Limb (tissue), 2 donors: ENCODE data around the gene ASB16.
A peak's percentile ranks its signal among the peaks of the same experiment; 100 is the strongest.

Experiments used
- DNase-seq, 2 donors: peaks; one replicate each; pipeline ENCODE4 v3.0.0-alpha.2; 2016; ENCODE audit errors: extremely low spot score in 2 of 2

ASB16 gene

DNA sequence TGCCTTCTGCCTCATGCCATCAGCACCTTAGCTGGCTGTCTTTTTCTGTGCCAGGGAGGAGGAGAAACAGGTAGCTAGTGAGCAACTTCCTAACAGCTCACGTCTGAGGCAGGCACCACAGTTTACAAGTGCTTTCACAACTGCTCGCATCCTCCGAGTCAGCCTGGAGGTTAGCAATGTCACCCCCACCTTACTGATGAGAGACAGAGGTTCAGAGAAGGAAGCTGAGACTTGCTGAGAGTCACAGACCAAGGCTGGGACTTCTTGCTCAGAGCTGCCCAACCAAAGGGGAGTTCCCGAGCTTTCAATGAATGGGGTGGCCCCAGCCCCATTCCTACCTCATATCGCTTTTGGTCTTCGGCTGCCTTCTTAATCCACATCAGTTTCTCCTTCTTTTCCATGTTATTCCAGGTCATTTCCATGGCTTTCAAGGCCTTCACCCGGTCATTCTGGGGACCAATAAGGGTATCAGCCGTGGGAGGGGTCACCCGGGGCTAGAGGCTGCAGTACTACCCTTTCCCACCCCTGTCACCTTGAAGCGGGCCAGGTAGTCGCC, 39.4 kb downstream of the ASB16 start:
- peak in 1 of 2 donors; percentile 23 for DNase-seq

DNA sequence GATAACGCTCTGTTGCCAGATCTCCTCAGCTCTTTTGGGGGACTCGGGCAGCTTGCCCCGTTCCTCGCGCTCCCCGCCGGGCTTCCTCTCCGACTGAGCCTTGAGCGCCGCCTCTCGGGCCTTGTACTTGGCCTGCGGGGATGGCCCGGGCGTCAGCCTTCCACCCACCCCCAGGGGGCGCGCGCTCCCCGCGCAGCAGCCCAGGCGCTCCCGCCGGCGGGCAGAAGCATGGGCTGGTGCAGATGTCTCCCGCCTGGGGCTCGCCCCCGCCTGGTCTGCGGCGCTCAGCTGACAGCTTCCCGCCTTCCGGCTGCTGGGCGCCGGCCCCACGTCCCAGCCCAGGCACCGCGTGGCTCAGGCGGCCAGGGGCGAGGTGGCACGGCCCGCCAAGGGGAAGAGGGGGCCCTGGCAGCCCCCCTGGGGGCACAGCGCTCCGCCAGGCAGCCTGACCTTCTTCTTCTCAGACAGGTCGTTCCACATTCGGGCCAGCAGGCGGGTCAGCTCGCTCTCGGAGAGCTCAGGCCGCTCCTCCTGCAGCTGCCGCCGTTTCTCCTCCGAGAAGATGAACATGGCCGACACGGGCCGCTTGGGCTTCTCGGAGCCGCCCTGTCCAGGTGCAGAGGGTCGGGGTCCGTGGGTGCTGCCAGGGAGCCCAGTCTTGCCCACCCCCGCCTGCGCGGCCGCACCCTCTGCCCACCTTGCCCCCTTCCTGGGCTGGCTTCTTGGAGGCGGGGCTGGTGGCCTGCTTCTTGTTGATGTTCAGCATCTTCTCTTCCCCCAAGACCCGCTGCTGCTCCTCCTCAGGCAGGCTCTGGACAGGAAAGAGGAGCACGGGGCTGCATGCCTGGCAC, 40.1 kb downstream of the ASB16 start:
- DNase-seq = peak; percentile 83 to 87

DNA sequence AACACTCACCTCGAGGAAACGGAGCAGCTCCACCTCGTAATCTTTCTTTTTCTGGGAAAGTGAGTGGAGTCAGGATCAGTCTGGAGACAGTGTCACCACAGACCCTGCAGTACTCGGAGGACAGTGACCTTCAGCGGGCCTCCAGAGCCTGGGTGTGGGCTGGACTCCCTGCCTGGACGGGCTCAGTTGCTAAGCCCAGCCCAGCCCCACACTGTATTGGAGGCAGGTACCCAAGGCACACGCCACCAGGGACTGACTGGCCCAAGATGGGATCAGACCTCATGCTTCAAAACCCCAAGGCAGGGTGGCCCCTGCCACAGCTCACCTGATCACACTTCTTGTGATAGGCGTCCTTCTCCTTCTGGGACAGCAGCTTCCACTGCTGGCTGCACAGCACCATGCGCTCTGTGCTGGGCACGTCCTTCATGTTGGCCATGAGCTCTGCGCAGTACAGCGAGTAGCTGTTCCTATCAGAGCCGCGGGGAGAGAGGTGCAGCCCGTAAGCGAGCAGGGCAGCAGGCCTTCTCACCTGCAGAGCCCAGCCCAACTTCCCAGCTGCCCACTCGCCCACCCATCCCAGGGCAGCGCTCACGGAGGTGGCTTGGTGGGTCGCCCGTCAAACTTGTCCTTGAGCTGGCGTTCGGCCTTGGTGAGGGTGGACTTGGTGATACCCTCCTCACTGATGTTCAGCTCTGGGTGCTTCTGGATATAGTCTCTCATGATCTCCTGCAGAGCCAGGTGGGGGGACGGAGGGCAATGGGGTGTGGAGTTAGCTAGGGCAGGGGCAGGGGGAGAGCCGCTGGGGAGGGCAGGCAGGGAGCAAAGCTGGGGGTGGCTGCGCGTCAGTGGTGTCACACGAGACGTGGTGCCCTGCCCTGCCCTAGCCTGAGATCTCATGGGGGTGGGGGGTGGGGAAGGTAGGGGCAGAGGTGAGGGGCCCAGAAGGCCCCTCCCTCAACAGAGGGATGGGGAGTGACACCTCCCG, 41.1 kb downstream of the ASB16 start:
- DNase-seq = peak in 1 of 2 donors; percentile 30

DNA sequence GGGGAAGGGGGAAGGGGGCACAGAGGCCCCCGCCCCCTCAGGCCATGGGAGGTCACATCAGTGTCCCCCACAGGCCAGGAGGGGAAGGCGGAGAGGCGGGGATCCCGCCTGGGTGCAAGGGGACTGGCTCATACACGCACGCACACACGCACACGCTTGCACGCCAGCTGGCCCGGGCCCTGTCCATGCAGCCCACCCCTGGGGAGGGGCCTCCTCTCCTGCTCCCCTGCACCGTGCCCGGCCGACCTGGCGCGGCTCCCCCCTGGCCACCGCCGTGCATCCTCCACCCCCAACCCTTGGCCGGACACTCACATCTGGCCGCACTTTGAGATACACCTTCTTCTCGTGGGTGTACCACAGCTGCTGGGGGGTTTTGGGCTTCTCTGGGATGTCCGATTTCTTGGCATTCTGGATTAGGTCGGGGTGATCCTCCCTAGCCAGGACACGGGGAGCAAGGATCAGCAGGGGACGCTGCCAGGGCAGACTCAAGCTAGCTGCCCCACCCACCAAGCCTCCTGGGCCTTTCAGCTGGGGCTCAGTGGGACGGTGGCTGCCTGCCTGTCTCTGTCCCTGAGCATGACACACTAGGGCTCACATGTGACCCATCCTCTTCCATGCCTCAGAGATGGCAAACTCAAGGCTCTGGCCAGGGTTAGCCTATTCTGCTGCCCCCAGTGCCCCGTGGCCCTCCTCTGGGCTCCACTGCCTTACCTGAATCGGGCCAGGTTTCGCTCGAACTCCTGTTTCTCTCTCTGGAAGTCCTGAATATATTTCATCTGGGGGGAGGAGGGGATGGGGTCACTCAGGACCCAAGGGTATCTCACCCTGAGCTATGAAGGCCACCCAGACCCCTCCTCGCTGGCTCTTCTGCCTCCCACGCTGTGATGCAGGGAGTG, 42.3 kb downstream of the ASB16 start:
- DNase-seq = peak in 1 of 2 donors; percentile 38

DNA sequence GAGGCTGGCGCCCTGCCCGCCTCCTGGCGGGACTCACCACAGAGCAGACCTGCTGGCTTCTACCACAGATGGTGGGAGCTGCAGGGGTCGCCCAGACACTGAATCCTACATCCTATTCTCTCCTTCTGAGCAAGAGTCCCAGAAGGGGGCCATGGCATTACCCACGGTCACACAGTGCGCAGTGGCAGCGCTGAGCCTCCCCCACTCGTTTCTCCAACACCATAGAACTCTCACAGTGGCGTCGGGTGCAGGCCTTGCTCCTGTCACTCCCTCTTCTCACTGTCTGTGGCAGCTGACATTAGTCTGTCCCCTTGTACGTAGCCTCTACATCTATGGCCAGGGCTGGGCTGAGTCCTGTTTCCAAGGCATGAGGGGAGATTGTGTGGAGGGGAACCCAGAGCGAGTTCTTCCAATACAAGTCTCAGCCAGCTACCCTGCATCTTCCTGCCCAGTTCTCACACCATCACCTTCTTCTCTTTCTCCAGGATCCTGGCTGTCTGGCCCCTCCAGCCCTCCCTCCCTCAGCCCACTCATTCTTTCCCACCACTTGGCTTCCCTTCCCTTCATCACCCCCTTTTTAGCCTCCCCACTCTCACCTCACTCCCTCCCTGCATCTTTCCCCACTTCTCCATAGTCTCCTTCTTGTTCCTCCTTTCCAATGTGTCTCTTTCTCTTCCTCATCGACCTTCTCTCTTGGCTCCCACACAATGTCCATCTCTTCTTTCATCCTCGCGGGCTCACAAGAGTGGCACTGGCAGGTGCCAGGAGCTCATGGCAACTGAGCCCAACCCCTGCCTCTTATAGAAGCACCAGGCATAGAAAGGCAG, 43.1 kb downstream of the ASB16 start:
- DNase-seq = peak in 1 of 2 donors; percentile 31

DNA sequence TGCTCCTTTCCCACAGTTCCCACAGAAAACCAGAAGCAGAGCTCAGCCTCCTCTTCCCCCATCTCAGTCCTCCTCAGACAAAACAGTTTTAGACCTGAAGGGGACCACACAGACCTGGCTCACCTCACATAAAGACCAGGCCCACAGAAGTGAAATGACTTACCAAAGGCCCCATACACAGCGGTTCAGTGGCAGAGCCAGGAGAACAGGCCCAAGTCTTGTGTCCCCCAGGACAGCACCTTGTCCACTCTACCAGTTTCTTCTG, 43.7 kb downstream of the ASB16 start:
- DNase-seq = no peak

DNA sequence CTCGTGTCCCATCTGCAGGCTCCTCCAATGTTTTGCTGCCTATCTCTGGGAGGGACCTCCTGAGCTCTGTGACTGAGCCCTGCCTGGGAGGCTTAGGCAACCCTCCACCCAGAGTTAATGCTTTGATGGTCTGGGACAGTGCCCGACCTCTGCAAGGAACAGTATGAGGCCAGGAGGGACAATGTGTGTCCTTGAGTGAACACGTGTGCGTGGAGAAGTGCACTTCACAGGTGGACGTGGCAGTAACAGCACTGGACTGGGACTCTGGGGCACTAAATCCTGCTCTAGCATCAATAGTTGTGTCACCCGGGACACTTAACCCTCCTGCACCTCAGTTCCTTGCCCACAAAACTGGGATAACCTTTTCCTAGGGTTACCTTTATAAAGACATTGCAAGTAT, 44.4 kb downstream of the ASB16 start:
- no peak for DNase-seq

DNA sequence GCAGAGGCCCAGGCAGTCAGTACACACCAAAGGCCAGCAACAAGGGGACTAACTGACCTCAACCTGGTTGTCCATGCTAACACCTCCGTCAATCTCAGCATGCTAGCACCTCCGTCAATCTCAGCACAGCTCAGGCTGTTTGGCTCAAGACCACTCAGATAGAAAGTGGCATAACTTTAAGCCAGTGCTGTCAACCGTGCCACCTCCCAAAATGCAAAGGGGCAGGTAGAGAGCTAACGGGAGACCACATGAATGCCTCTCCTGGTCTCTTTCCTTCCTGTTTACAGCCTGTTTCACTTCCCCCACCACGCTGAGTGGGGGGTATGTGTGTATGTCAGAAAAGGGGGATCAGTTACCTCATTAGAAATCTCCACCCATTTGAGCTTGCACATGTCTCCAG, 45.7 kb downstream of the ASB16 start:
- no peak for DNase-seq

DNA sequence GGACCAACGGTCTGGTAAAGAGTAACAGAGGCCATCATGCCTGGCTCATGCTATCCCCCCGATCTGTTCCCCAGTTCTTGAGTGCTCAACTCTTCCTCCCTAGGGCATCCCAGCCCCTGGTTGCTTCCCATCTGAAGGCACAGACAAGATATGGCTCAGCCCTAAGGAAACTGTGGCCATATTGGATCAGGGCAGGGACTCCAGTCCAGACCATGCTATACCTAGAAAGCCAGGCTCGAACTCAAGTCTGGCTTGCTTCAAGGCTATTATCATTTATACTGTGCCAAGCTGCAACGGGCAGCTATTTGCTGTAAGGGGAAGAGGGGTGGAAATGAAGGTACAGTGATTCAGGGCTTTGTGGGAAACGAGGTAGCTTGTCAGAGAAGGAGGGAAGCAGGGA, 46.2 kb downstream of the ASB16 start:
- DNase-seq = no peak

DNA sequence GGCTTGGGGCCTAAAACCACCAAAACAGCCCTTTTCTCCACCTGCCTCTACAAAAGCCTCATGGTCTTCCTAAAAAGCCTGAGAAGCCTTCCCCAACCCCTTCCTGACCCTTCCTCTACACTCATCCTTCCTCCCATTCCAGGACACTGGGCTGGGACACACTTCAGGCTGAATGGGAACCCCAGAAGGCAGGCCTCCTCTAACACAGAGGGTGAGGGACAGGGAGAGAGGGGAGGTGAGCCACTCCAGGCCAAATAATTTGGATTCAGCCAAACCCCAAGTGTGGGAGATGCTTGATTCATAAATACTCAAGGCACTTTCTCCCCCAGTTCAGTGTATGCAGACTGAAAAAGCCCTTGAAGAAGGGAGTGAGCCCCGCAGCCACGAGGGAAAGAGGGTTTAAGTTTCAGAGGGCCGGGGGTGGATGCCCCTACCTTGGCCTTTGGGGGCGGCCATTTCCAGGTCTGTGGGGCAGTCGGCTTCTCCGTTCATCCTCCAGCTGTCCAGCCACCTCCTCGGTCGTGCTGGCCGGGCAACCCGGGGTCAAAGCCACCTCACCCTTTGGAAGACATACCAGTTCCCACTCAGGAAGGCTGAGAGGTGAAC, 47.3 kb downstream of the ASB16 start:
- peak in 1 of 2 donors; percentile 20 for DNase-seq

DNA sequence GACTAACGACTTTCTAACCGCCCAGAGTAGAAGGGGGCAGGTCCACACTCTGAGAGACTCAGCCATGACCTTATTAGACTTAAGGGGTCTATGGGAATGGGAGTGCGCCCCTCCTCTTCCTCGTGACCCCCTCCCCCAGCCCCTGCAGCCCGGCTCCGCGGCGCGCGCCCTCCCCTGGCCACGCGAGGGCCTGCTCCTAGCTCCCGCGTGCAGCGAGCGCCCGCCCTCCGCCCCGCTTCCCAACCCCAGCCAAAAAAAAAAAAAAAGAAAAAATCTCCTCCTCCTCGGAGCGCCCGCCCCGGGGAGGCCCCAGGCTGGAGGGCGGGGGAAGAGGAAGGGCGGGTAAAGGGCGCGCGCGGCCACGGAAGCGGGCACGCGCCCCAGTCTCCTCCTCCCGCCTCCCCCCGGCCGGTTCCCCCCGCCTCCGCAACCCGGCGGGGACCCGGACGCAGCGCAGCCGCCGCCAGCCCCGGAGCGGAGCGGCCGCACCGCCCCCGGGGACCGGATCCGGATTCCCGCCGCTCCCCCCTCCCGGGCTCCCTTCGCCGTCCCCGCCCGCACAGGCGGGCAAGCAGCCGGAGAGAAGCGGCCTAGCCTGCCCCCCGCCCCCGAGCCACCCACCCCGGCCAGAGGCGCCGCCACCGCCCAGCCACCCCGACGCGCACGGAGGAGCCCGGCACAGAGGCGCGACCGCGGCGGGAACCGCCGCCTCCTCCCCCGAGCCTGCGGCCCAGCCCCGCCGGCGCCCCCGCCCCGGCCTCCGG, 48.0 kb downstream of the ASB16 start:
- peak; percentile 90 to 92 for DNase-seq

DNA sequence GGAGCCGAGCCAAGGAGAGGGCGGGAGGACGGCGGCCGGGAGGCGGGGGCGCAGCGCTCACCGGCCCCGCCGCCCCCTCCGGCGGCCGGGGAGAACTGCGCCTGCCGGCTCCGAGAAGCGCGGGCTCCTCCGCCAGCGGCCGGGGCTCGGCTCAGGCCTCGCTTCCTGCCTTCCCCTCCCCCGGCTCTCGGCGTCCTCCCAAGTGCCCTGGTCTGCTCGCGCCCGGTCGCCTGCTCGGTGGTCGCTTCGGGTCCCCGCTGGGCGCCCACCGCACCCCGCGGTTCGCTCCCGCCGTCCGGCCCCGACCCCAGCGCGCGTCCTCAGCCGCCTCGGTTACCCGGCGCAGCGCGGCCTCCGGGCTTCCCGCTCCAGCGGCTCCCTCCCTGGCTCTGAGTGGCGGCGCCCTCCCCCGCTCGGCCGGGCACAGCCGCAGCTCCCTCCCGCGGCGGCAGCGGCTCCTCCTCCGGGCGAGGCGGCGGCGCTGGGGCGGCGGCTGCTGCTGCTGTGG, 48.7 kb downstream of the ASB16 start:
- DNase-seq = peak in 1 of 2 donors; percentile 64

DNA sequence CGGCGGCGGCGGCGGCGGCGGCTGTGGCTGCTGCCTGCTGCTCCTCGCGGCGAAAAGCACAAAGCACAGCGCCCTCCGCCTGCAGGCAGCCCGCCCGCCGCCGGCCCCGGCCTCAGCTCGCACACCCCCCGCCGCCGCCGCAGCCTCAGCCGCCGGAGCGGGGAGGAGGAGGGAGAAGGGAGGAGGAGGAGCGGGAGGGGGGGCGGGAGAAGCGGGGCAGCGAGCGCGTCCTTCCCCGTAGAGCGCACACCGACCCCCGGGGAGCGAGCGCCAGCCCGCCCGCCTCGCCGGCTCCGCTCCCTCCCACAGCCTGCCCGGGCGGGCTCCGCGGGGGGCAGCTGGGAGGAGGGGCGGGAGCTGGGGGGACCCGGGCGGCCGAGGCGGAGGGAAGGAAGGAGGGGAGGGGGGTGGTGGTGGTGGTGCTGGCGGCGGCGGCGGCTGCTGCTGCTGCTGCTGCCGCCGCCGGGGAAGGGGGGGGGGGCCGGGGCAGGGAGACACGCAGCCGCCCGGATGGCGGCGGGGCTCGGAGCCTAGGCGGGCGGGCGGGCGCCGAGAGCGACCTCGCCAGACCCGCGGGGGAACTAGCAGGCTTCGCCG, 49.2 kb downstream of the ASB16 start, which contains the start of gene UBTF:
UBTF (minus strand) TSS at position 60 of the 597 bp plus-strand sequence. CDS start 1,446 bp downstream, outside the sequence.
- DNase-seq = peak; percentile 58 to 91

DNA sequence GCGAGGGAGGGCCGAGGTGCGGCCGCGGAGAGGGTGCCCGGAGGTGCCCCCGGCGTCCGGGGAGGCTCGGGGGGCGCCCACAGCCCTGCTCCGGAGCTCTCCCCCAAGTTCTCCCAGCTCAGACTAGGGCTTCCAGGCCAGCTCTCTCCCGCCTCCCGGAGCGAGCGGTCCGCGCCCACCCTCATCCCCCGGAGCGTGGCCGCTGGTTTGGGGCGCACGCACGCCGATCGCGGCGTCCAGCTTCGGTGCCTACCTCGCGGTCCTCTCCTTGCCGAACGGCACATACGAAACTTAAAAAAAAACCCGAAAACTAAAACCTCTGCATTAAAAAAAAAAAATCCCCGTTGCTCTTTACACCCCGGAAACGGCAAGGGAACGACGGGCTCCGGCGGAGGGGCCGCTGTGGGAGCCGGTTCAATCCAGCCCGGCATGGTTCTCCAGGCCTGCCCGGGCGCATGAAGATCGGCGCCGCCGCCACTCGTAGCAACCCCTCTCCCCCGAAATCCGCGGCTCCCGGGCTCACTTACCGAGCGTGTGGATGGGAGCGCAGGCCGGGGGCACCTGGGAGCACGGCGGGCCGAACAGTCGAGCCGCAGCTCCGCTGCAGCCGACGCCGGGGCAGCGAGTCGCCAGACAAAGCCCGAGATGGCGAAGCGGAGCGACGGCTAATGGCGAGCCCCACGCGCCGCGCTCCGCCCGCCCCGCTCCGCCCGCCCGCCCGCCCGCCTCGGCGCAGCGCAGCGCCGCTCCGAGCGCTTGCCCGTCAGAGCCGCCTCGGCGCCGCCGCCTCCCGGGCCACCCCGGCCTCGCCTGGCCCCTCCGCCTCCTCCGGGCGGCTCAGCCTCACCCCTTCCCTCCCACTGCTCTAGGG, 49.9 kb downstream of the ASB16 start:
- peak; percentile 52 to 76 for DNase-seq

DNA sequence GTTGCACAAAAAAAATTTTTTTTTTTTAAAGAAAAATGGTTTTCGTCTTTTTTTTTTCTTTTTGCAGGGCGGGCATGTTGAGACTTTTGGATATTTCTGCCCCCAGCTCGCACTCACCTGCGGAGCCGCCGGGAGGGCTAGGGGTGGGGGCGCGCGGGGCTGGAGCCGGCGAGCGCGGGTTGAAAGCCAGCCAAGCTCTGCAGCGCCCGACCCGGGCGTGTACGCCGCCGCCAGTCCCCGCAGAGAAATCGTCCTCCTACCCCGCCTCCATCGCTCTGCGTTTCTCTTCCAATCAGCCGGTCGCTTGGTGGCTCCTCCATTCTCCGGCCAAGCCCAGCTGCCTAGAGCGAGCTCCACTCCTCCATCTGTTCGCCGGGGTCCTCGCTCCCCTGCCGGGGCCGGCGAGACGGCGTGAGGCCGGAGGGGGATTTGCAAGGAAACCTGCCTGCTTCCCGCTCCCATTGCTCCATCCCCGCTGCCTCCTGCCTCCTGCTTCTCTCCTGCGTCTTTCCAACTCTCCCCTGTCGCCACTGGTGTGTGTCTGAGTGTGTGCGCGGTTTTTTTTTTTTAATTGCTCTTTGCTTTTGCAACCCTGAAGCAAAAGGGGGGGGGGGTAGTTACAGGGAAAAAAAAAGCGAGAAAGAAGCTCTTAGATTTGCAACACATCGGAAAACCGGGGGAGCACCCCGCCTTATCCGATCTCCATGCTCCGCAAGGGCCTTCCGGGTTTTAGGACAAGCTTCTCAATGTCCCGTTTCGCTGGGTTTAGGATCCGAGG, 50.8 kb downstream of the ASB16 start:
- DNase-seq = peak; percentile 81 to 88

DNA sequence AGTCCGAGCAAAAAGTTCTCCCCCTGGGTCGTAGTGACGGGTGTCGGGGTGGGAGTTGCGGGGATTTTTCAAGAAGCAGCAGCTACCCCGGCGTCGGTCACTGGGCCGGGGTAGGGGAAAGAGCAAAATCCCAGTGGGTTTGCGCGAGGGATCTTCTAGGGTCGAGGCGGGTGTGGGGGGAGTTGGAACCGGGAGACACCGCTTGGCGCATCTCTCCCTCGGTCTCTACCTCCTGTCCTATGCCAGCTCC, 51.3 kb downstream of the ASB16 start:
- DNase-seq = peak in 1 of 2 donors; percentile 64
